GM19395 (cell line): ENCODE data around the gene PFN1.
A peak's percentile ranks its signal among the peaks of the same experiment; 100 is the strongest.

ENCODE experiments used
- ATAC-seq: cut with Tn5 transposase; IDR thresholded peaks from one replicate; pipeline ENCODE4 v1.9.1; 2021; ENCODE audit warnings: mild to moderate bottlenecking, moderate library complexity; ENCODE audit not compliant: unreplicated experiment

PFN1 gene

DNA sequence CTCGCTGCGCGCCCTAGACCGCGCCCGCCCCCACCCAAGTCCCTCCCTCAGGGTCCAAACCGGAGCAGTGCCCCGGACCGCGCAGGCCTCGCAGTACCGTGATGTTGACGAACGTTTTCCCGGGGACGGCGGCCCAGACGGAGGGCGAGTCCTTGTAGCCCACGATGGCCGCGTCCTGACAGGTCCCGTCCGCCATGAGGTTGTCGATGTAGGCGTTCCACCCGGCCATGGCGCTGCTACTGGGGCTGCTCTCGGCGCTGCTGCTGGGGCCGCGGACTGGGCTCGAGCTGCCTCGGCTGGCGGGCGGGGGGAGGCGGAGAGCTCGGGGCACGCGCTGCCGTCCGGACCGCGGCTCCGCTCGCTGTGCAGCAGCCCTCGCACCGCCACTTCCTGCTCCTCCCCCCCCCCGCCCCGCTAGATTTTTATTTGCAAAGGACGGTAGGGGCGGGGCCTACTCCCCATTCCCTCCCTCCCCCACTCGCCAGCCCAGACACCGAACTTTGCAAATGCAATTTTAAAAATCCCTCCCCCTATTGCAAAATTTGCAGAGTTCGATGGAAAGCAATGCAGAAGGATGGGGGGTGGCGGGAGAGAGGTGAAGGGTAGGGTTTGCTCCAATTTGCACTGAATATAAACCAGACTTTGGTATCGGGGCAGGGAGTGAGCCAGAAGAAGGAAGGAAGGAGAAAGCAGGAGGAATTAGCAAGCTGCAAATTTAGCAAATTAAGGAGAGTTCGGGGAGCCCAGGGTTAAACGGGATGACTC lies at the start of gene PFN1:
Gene PFN1 (minus strand): TSS at position 365 of the 765 bp plus-strand sequence. CDS start 136 bp downstream, at position 229.
- no peak for ATAC-seq

DNA sequence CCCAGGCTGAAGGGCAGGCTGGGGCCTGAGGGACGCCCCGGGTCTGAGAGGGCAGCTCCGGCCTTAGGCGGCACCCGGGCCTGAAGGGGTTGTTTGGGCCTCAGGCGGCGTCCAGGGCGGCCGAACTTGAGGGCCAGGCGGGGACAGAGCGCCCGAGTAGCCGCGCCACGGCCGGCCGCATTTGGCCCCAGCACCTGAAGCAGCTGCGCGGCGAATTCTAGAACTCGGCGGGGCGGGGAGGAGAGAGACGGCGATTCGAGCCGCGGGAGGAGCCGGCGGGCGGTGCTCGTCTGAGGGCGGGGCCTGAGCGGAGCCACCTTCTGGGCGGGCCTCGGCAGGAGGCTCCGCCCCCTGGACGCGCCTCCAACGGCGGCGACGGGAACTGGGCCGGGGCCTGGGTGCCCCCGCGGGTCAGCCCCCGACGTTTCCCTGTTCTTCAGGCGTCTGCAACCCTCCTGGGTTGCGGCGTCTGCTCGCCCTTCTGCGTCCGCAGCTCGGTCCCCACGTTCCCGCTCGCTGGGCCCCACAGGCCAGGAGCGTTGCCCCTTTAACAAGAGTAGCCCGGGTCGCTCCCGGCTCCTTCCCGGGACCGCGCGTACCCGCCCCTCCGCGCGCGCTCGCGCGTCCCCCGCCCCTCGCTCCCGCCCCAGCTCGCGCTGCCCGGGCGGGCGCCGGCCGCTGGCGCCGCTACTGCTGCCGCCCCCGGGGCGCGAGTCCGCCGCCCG lies 49.1 kb upstream of the PFN1 start, which contains the start of the genes INCA1 and KIF1C:
Gene INCA1 (minus strand): TSS at position 221 of the 725 bp plus-strand sequence. CDS start 3,085 bp downstream, outside the sequence.
Gene KIF1C (plus strand): TSS at position 649 of the 725 bp plus-strand sequence. CDS start 2,297 bp downstream, outside the sequence.
- peak; percentile 82 for ATAC-seq

DNA sequence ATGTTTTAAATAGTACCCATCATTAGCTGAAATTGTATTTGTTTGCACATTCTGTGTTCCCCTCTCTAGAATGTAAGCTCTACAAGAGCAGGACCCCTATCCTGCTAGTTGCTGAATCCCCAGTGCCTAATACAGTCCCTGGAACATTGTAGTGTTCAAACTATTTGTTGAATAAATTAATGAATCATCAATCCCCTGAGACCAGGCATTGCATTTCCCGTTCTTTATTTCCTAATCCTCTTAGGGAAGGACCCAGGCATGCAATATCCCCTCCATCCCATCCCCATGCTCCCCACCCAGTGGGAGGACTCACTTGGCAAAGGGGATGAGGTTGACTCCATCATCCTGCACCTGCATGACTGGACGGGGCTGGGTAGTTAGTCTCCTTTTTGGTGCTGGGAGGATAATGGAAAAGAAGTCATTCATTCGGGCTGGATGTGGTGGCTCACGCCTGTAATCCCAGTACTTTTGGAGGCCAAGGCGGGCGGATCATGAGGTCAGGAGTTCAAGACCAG lies 45.8 kb upstream of the PFN1 start:
- no peak for ATAC-seq

- peak; percentile 18 for ATAC-seq
These were observed 39.6 kb upstream of the PFN1 start for GRCh38 chr17:4987767-4988567.

GRCh38 chr17:4986951-4987766 lies 38.8 kb upstream of the PFN1 start, which contains the start of gene CAMTA2:
TSS of gene CAMTA2 (minus strand) at chr17:4987675. CDS start at chr17:4986222, 1,453 bp downstream.
- ATAC-seq, result peak; percentile 61

DNA sequence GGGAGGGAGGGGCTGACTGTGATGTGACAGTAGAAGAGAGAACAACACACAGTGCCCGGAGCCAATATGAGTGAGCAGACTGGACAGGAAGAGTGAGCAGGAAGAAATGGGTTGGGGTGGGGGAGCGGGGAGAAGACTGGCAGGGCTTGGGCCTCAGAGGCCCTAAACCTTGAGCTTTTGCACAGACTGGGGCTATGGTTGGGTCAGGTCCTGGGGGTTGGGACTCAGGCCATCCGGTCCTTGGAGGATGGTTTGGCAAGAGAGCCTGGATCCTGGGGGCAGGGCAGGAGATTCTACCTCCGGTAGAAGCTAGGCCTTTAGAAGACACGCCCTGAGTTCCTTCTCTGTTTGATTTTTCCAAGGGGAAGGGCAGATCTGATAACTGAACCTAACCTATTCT lies 38.1 kb upstream of the PFN1 start:
- no peak for ATAC-seq

- no peak for ATAC-seq
These were observed 34.0 kb upstream of the PFN1 start for GRCh38 chr17:4982305-4982704.

DNA sequence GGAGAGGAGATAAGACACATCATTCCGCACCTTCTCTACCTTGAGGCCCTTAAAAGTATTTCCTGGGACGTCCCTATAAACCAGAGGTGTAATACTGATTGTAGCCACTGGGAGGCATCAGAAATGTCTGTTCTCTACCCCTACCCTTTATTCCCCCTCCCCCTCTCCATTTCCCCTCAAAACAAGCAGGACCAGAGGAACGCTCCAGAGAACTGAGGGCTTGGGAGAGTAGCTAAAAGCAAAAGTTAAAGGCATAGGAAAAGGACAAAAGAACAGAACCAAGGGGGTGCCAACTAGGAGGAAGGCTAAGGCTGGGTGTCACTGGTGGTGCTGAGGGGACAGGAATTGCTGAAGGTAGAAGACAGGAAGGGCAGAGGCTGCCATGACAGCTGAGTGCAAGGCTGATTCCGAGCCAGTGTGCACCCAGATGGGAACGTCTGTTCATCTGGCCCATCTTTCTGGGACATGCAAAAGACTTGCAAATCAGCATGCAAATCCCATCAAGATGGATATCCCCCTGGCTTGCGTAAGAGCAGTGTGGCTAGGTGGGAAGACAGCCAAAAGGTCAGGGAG lies 32.4 kb upstream of the PFN1 start:
- ATAC-seq, result no peak

- no peak for ATAC-seq
These were observed 30.4 kb upstream of the PFN1 start for GRCh38 chr17:4978726-4979125.

DNA sequence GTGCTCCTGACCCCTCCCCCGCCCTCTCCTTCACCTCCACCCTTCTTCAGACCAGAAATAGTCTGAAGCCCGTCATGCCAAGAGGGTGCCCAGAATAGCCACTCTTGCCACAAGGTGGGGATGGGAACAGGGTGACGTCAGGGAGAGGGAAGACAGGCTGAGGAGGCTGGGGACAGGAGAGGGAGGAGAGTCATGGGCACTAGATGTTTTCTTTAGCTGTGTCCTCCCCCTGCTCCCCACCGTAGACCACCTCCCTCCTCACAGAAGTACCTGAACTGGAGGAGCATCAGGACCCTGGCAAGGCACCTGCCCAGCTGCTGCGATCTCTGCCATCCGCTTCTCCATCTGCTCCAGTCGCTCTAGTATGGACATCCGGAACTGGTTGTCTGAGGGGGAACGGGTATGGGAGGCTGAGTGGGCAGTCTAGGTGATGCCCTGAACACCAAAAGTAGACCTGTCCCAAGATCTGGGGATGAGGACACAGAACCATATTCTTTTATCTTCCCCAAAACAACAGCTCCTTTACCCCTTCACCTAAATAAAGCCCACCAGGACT lies 25.9 kb upstream of the PFN1 start:
- no peak for ATAC-seq

- ATAC-seq, result no peak
These were observed 25.2 kb upstream of the PFN1 start for GRCh38 chr17:4973256-4974114.

- ATAC-seq, result no peak
These were observed 24.4 kb upstream of the PFN1 start for GRCh38 chr17:4972752-4973151.

GRCh38 chr17:4972322-4972721 lies 24.0 kb upstream of the PFN1 start:
- no peak for ATAC-seq

DNA sequence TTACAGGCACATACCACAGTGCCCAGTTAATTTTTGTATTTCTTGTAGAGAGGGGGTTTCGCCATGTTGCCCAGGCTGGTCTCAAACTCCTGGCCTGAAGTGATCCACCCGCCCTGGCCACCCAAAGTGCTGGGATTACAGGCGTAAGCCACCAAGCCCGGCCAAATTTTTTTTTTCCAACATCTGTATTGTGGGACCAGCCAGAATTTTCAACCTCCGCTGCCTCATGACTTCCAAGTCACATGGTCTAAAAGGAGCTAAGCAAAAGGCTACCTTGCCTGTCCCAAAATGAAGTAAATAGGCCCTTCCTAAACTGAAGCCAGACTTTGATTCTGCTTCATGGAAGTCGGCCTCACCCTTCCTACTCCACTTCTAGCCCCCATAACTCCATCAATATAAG lies 23.5 kb upstream of the PFN1 start:
- no peak for ATAC-seq

- no peak for ATAC-seq
These were observed 21.9 kb upstream of the PFN1 start for GRCh38 chr17:4970273-4970672.

DNA sequence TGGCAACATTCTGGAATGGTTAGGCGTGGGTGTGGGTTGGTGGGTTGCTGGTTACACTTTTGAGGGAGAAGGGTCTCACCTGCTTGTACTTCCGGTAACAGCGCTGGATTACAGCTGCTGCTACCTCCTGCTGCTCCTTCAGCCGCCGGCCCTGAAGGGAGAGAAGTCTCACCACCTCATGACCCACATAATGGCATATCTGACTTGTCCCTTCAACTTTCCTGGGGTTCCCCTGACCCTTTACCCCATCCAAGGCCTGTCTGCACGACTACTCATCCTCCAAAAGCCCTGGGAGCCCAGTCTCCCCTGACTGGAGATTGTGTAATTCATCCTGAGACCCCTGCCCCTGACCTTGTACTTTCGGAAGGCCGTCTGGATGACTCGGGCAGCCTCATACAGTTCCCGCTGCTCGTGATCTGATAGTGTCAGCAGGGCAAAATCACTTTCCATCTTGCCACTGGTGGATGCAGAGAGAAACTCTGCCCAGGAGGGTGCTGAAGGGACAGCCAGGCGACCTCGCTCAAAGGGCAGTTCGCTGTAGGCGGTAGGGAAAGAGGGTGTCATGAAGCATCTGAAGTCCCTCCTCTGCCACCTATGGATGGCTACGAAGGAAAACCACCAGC lies 21.3 kb upstream of the PFN1 start:
- ATAC-seq, result no peak

DNA sequence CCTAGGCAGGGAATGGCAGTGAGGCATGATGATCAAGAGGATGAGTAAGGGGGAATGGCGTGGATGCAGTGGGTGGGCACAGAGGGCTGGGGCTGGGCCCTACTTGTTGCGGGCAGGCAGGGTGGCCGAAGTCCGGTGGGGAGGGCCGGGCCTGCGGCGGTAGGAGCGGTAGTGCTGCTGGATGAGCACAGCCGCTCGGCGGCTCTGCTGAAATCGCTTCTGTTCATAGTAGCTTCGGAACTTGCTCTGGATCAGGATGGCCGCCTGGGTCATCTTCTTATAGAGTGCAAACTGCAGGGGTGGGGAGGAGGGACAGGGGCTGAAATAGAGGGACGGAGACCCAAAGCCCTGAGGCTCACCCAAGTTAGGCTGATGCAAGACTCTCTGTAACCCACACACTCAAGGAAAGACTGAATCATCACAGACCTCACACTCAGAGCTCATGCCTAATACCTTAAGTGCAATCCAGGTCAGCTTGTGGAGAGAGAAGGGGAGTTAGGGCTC lies 20.8 kb upstream of the PFN1 start:
- ATAC-seq, result no peak
